ENCODE results near the gene SEC31B.

SEC31B gene

DNA sequence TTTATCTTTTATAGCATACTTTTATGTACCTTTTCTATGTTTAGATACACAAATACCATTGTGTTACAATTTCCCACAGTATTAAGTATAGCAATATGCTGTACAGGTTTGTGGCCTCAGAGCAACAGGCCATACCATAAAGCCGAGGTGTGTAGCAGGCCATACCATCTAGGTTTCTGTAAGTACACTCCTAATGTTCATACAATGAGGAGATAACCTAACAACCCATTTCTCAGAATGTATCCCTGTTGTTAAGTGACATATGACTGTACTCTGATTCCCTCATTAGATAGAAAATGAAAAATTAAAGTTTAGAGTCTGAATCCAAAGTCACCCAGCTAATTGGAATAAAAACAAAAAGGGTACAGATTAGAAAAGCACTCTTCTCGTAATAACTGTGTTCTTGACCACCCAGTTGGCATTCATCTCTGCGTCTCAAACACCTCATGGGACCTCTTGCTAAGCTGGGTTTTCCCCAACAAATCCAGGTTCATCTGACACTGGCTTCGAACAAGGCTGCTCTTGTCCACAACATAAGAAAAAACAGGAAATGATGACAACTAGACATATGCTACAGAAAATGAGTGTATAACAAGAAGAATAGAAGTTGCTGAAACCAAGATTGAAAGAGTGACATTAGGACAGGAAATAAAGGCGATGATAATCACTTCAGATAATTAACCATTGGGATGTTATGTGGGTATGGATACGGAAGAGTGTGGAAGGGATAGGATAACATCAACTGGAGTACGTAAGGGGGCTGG lies 8.6 kb upstream of the SEC31B start:
- TF ChIP-seq, protein P1, sequence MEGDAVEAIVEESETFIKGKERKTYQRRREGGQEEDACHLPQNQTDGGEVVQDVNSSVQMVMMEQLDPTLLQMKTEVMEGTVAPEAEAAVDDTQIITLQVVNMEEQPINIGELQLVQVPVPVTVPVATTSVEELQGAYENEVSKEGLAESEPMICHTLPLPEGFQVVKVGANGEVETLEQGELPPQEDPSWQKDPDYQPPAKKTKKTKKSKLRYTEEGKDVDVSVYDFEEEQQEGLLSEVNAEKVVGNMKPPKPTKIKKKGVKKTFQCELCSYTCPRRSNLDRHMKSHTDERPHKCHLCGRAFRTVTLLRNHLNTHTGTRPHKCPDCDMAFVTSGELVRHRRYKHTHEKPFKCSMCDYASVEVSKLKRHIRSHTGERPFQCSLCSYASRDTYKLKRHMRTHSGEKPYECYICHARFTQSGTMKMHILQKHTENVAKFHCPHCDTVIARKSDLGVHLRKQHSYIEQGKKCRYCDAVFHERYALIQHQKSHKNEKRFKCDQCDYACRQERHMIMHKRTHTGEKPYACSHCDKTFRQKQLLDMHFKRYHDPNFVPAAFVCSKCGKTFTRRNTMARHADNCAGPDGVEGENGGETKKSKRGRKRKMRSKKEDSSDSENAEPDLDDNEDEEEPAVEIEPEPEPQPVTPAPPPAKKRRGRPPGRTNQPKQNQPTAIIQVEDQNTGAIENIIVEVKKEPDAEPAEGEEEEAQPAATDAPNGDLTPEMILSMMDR (IDR thresholded peaks at IDR 0.05; ENCODE audit: unreplicated experiment in 3 of 3) = no peak
- Mint-ChIP-seq H3K4me3 (peak overlapping the region; percentile 99 to 100 (median 99)), H3K4me1 (peaks cover 16% of the 10 kb centered on the region), H3K27me3 (ENCODE audit: low read depth) (no peaks in the 10 kb centered on the region), H3K9me3 (no peaks in the 10 kb centered on the region), H3K36me3 (ENCODE audit: low read depth) (peaks cover 34% of the 10 kb centered on the region), H3K27ac (peak overlapping the region in 2 of 3 experiments; percentile 27 to 31)

GRCh38 chr10:100524638-100525037 lies 5.0 kb upstream of the SEC31B start:
- TF ChIP-seq, protein P1 (IDR thresholded peaks at IDR 0.05; ENCODE audit: unreplicated experiment in 3 of 3) = no peak
- H3K4me1 Mint-ChIP-seq = peaks cover 9% of the 10 kb centered on the region

GRCh38 chr10:100524206-100524605 lies 4.5 kb upstream of the SEC31B start:
- Mint-ChIP-seq H3K9me3 (no peaks in the 10 kb centered on the region), H3K27ac (no peak overlapping the region)

More at GRCh38 chr10:100524638-100525037, 5.0 kb upstream of the SEC31B start:
- H3K9me3 Mint-ChIP-seq = no peaks in the 10 kb centered on the region
- peaks cover 38% of the 10 kb centered on the region for H3K36me3 Mint-ChIP-seq (ENCODE audit: low read depth)
- no peak overlapping the region for H3K27ac Mint-ChIP-seq
- peaks cover 23% of the 10 kb centered on the region for H3K27me3 Mint-ChIP-seq (ENCODE audit: low read depth)
- H3K4me3 Mint-ChIP-seq = no peak overlapping the region

GRCh38 chr10:100522945-100523344 lies 3.3 kb upstream of the SEC31B start:
- Mint-ChIP-seq H3K4me3 (no peak overlapping the region), H3K27me3 (ENCODE audit: low read depth) (peaks cover 35% of the 10 kb centered on the region), H3K27ac (no peak overlapping the region), H3K36me3 (ENCODE audit: low read depth) (peaks cover 38% of the 10 kb centered on the region), H3K9me3 (no peaks in the 10 kb centered on the region), H3K4me1 (peaks cover 5% of the 10 kb centered on the region)
- TF ChIP-seq, protein P1 (IDR thresholded peaks at IDR 0.05; ENCODE audit: unreplicated experiment in 3 of 3) = no peak

More at GRCh38 chr10:100524206-100524605, 4.5 kb upstream of the SEC31B start:
- TF ChIP-seq, protein P1 (IDR thresholded peaks at IDR 0.05; ENCODE audit: unreplicated experiment in 3 of 3) = no peak
- H3K4me3 Mint-ChIP-seq = no peak overlapping the region
- H3K27me3 Mint-ChIP-seq (ENCODE audit: low read depth) = peaks cover 26% of the 10 kb centered on the region
- peaks cover 6% of the 10 kb centered on the region for H3K4me1 Mint-ChIP-seq
- peaks cover 38% of the 10 kb centered on the region for H3K36me3 Mint-ChIP-seq (ENCODE audit: low read depth)

- Mint-ChIP-seq H3K27ac (no peak overlapping the region), H3K9me3 (no peaks in the 10 kb centered on the region), H3K36me3 (ENCODE audit: low read depth) (peaks cover 38% of the 10 kb centered on the region), H3K27me3 (ENCODE audit: low read depth) (peaks cover 35% of the 10 kb centered on the region), H3K4me3 (no peak overlapping the region), H3K4me1 (peaks cover 5% of the 10 kb centered on the region)
- TF ChIP-seq, protein P1 (IDR thresholded peaks at IDR 0.05; ENCODE audit: unreplicated experiment in 3 of 3) = no peak
Measured at GRCh38 chr10:100522107-100522801, 2.6 kb upstream of the SEC31B start.

Data from nephron (organoid).